HG03432 (cell line): Measurements from ENCODE around the gene ADK.

Experiments
- ATAC-seq: cut with Tn5 transposase; IDR thresholded peaks from one replicate; pipeline ENCODE4 v1.9.1; 2021; ENCODE audit warnings: mild to moderate bottlenecking, moderate library complexity; ENCODE audit not compliant: unreplicated experiment

The ADK gene

DNA sequence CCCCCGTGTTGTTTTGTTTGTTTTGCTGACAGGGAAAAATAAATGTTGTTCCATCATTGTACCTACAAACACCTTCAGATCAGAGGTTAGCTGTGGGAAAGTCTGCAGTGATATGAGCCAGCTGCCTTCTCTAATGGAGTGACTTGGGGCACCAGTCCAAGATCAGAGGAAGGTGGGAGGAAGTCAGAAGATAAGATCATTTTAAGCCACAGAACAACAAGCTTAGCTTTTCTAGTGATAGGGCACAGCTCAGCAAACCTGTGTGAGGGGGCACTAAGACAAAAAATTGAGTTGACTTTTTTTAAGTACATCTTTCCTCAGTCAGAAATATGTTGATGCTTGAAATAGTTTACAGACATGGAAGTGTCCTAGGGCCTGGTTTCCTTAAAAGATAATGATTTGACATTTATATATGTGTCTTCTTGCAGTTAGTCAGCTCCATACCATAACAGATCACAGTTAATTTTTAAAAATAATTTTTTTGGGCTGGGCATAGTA, 435.1 kb downstream of the ADK start:
- peak; percentile 32 for ATAC-seq

DNA sequence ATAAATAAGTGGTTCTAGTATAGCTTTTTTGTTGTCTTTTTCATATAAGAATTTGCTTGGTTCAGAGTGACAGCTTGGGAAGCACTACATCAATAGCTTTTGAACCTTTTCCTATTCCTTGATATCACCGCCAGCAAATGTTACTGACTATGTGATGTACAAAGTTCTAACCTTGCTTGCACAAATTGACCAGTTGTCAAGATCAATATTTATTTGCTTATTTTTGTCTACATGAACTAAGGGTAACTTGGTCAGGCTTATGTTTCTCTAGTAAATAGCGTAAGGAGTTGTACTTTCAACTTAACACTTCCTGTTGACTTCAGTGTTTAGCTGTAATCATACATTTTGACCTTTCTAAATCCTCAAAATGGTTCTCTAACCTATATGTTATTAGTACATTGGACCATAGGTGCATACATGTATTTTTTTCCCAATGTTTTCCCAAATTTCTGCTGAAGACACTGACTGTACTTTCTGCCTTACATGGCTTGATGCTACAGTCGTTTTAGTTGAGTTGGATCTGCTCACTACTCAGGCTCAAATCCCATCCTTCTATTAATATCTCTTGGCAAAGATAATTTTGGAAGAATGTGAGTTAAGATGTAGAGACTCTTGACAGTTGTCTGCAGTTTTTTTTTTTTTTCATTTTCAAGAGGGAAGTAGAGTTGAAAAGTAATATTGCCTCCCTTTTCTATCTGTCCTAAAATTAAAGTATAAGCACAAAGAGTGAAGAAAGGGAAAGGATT, 436.3 kb downstream of the ADK start:
- ATAC-seq, result no peak

DNA sequence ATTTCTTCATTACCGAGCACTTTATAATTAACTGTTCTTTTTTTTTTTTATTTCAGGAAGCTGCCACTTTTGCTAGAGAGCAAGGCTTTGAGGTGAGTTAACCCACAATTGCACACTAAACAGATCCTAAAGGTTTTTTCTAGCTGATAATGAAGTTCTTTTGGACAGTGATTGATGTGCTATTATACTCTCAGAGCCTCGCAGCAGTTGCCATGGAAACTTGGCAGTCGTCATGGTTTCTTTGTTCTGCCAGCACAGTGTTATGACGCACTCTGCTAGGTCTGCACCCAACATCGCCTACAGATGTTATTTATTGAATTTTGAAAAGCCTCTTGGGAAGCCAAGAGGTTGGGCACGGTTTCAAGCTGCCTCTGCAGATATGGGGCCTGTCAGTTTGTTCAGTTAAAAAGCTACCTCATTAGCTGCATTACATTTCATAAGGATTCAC, 438.2 kb downstream of the ADK start:
- peak; percentile 45 for ATAC-seq

DNA sequence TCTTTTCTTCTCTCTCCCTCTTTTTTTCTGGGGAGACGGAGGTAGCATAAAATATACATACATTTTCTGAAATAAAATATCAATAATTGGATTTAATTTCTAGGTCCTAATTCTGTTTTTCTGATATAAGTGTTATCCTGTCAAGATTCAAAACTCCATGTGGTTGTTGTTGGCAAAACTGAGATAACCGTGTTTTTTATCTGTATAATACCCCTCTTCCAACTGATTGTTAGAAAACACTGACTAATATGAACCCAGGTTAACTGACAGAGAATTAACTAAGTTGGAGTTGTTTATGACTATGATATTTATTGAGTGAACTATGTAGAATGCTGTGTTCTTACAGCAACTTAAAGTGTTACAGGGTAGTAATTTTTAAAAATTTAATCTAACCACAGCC, 438.8 kb downstream of the ADK start:
- ATAC-seq, result no peak

DNA sequence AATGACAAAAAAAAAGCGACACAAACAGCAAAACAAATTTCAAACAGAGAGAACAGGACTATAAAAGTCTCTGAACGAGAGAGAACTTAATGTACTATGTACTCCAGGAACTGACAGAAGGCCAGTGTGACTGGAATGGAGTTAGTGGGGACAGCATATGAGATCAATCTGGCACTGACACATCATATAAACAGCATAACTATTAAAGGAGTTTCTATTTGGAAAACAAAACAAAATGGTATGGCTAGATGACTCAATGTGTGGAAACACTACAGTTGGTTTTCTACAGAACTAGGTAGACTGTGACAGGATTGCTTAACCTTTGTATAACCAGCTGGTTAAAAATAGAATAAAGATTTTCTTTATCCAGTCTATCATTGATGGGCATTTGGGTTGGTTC, 442.4 kb downstream of the ADK start:
- ATAC-seq, result no peak

GRCh38 chr10:74596713-74597112, 445.7 kb downstream of the ADK start:
- ATAC-seq, result no peak

DNA sequence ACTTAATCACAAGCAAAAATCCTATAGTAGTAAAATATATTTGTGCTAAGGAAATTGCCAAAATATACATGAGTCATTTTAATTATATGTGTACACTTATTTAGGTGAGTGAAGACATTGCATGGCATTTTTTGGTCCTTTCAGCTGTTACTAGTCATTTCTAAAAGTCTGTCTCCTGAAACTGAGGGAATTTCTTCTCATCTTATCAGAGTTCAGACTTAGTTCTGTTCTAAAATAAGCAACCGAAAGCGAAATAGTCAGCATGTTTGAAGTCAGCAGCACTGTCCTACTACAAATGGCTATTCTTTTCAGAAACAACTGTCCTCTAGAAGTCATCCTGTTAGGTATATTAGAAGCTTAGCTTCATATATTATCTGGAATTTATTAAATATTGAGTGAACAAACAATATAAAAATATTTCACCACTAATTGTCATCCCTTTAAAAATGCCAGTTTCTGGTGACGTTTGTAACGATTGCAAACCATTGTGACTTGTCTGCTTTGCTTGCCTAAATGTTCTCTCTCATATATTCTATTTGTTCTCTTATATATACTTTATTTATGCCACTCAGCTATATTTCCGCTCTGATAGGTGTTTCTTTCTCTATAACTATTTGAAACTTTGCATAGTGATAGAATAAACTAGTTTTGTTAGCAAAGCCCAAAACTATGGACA, 448.0 kb downstream of the ADK start:
- ATAC-seq, result peak; percentile 89

DNA sequence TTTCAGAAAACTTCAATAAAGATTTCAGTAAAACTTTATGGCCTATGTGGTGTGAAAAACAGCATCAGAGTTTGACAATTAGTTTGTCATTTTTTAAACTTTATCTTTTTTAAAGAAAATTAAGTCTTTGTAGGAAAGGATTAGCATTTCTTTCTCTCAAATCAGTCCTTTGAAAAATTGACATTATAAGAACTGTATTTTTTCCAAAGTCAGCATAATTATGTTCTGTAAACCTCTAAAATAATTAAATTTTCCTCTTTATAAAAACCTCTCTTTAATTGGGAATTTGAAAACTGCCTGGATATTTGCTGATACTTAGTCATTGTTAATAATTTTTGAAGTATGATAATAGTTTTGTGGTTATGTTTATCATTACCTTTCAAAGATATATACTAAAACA, 448.7 kb downstream of the ADK start:
- no peak for ATAC-seq

DNA sequence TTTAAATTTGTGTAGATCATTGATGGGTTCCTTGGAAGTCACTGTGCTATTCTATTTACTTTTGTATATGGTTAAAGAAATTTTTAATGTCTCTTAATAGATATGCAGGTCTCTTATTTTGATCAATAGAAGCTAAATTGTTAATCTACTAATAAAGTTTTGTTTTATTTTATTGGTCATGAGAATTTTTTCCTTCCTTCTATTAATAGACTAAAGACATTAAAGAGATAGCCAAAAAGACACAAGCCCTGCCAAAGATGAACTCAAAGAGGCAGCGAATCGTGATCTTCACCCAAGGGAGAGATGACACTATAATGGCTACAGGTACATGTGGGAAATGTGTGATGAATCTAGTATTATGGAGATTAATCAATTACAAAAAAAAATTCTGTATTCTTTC, 449.1 kb downstream of the ADK start:
- no peak for ATAC-seq

- no peak for ATAC-seq
Measured at GRCh38 chr10:74602576-74602975, 451.6 kb downstream of the ADK start.

DNA sequence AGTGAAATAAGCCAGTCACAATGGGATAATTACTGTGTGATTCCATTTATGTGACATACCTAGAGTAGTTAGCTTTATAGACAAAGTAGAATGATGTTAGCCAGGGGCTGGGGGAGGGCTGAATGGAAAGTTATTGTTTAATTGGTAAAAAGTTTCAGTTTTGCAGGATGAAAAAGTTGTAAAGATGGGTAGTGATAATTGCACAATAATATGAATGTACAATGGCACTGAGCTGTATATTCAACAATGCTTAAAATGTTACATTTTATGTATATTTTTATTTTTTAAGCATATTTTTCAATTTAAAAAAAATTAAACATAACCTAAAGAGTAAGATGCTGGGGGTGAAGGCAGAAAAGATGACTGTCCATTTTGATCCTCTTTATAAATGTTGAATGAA, 459.3 kb downstream of the ADK start:
- ATAC-seq, result no peak

DNA sequence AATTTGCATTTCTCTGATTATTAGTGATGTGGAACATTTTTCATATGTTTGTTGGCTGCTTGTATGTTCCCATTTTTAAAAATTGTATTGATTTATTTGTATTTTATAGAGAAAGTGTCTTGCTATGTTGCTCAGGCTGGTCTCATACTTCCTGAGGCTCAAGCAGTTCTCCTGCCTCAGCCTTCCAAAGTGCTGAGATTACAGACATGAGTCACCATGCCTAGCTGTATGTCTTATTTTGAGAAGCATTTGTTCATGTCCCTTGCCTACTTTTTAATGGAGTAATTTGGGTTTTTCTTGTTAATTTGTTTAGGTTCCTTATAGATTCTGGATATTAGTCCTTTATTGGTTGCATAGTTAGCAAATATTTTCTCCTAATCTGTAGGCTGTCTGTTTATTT, 461.2 kb downstream of the ADK start:
- no peak for ATAC-seq

- no peak for ATAC-seq
Measured at GRCh38 chr10:74620626-74621025, 469.6 kb downstream of the ADK start.

GRCh38 chr10:74623786-74624185, 472.8 kb downstream of the ADK start:
- ATAC-seq, result no peak

- no peak for ATAC-seq
Measured at GRCh38 chr10:74624501-74624900, 473.5 kb downstream of the ADK start.

DNA sequence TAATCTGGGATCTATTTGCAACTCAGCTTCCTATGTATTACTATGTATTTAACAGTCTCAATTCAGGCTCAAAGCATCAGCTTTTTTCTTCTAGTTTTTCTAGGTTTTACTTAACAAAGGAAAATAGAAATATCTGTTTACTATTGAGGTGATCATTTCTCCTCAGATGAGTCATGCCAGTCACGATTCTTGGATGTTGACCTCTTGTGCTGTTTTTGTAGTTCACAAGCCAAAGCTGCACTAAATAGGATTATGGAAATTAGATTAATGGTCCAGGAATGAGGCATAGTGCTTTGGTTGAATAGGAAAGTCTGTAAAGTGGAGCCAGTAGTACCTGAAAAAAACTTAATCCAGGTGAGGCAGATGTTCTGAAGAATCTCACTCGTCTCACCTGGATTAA, 477.1 kb downstream of the ADK start:
- ATAC-seq, result no peak

DNA sequence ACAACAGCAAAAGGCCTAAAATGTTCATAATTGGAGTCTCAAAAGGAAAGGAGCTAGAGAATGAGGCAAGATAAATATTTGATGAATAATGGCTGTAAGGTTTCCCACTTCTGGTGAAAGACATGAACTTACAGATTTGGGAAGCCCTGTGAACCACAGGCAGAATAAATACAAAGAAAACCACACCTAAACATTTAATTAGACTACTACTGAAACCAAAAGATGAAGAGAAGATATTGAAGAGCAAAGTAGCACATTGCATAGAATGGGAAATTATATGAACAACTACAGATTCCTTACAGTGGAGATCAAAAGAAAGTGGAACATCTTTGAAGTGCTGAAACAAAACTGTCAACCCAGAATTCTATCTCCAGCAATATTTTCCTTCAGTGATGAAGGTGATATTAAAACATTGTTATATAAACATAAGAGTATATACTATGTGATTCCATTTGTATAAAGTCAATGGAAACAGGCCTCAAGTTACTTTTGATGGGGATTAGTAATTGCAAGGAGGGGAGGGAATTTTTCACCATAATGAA, 484.0 kb downstream of the ADK start:
- ATAC-seq, result no peak

GRCh38 chr10:74635655-74636054, 484.6 kb downstream of the ADK start:
- ATAC-seq, result no peak

- no peak for ATAC-seq
Measured at GRCh38 chr10:74637685-74638084, 486.7 kb downstream of the ADK start.

GRCh38 chr10:74640134-74640921, 489.3 kb downstream of the ADK start:
- peak; percentile 80 for ATAC-seq

DNA sequence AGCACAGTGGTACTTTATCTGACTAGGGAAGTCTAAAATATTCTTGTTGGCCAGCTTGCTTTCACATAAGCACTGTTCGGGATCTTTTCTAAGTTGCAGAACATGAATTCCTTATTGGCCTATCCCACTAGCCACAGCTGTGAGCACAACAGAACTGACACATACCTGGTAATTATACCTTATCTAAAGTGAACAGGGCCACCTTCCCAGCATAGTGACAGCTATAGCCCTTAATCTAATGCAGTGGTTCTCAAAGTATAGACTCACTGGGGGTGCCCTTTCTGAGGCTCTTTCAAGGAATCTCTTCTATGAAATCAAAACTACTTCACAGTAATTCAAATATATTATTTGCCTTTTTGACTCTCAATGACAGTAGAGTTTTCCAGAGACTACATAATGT, 490.6 kb downstream of the ADK start:
- ATAC-seq, result no peak
